Testis (tissue), 2 donors: ENCODE data around the gene PER2.

Source experiments
- CTCF ChIP-seq, 3 experiments: fragments of 450-650 bp in 2 of 3; fragments of 200-600 bp in 1 of 3; sonication (generic) in 1 of 3; IDR thresholded peaks; one replicate each; pipeline ENCODE4 v1.5.1; 2016 to 2019; ENCODE audit warnings: antibody characterized with exemption in 3 of 3, mild to moderate bottlenecking in 2 of 3, moderate library complexity in 1 of 3
- POLR2A ChIP-seq: fragments of 450-650 bp; IDR thresholded peaks from one replicate; pipeline ENCODE4 v1.6.1; 2017; ENCODE audit warnings: antibody characterized with exemption, mild to moderate bottlenecking, moderate library complexity

GRCh38 chr2:238203973-238204683, 84.3 kb downstream of the PER2 start:
- no peak for TF ChIP-seq POLR2A
- no peak for TF ChIP-seq CTCF (IDR thresholded peaks at IDR 0.05)
